HG02852 (cell line): ENCODE data around the gene PPP1R1B.
"Not testable (repeated sequence)": the region's sequence is repeated elsewhere in the genome, so short reads cannot be mapped to it uniquely, and the experiment has no call there.

Experiments
- ATAC-seq: cut with Tn5 transposase; IDR thresholded peaks from one replicate; pipeline ENCODE4 v1.9.1; 2021; ENCODE audit warnings: mild to moderate bottlenecking, moderate library complexity; ENCODE audit not compliant: unreplicated experiment

PPP1R1B gene

GRCh38 chr17:39626171-39627046 is at the start of gene PPP1R1B:
Gene PPP1R1B (plus strand): TSS chr17:39626952. CDS start chr17:39627393, 441 bp downstream.
- ATAC-seq = no peak

GRCh38 chr17:39578272-39578671 is 48.5 kb upstream of the PPP1R1B start:
- no peak for ATAC-seq

- no peak for ATAC-seq
These were observed 47.3 kb upstream of the PPP1R1B start for GRCh38 chr17:39579318-39580081.

- ATAC-seq = no peak
These were observed 46.7 kb upstream of the PPP1R1B start for GRCh38 chr17:39580082-39580468.

- no peak for ATAC-seq
These were observed 45.5 kb upstream of the PPP1R1B start for GRCh38 chr17:39581071-39581758.

GRCh38 chr17:39581759-39582085 is 45.0 kb upstream of the PPP1R1B start:
- ATAC-seq = no peak

DNA sequence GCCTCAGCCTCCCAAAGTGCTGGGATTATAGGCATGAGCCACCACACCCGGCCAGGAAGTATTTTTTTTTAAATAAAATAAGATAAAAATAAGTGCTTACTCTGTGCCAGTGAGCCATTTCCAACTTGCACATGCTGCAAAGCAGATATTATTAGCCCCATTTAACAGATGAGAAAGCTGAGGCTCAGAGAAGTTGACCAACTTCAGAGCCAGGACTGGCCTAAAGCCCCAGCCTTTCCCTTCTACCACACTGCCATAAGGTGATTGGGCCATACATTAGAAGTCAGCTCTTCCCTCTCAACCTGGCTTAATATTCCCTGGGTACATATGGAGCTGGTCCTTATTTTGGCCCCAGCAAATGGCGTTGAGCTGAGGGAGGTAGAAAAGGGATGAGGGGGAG is 44.1 kb upstream of the PPP1R1B start:
- ATAC-seq = no peak

DNA sequence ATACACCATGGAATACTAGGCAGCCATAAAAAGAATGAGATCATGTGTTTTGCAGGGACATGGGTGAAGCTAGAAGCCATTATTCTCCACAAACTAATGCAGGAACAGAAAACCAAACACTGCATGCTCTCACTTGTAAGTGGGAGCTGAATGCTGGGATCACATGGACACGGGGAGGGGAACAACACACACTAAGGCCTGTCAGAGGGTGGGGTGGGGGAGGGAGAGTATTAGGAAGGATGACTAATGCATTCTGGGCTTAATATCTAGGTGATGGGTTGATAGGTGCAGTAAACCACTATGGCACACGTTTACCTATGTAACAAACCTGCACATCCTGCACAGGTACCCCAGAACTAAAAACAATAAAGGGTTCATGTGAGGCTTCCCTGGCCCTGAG is 36.6 kb upstream of the PPP1R1B start:
- not testable (repeated sequence) for ATAC-seq

- ATAC-seq = no peak
These were observed 34.5 kb upstream of the PPP1R1B start for GRCh38 chr17:39591958-39592954.

GRCh38 chr17:39593371-39593770 is 33.4 kb upstream of the PPP1R1B start:
- no peak for ATAC-seq

GRCh38 chr17:39595294-39595693 is 31.5 kb upstream of the PPP1R1B start:
- no peak for ATAC-seq

- no peak for ATAC-seq
These were observed 30.7 kb upstream of the PPP1R1B start for GRCh38 chr17:39595928-39596510.

DNA sequence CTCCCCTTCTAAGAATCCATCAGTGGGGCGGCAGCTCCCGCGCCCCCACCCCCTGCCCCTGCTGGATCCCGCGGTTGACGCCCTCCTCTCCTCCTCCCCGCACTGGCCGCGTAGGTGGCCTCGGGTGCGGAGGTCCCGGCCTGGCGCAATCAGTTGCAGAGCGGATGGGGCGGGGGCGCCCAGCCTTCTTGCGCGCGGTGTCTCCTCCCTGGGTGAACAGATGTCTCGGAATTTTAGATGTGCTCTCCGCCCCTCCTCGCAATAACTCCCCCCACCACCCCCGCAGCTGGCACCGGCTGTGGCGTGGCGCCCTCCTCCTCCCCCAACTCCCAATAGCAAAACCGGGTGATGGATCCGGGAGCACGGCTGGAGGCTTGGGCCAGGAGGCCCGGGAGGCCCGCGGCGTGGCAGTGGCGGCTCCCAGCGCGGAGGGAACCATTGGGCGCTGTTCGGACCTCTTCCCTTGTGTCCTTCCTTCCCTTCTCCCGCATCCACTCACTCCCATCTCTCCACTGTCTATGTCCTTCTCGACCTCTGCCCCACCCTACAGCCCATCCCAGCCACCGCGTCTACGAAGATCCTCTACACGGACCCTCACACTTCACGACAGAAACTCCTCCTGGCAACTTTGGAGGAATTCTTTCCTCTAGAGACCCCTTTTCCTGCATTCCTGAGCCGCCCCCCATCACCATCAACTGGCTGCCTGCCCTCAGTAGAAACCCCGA is 30.0 kb upstream of the PPP1R1B start:
- ATAC-seq = no peak

DNA sequence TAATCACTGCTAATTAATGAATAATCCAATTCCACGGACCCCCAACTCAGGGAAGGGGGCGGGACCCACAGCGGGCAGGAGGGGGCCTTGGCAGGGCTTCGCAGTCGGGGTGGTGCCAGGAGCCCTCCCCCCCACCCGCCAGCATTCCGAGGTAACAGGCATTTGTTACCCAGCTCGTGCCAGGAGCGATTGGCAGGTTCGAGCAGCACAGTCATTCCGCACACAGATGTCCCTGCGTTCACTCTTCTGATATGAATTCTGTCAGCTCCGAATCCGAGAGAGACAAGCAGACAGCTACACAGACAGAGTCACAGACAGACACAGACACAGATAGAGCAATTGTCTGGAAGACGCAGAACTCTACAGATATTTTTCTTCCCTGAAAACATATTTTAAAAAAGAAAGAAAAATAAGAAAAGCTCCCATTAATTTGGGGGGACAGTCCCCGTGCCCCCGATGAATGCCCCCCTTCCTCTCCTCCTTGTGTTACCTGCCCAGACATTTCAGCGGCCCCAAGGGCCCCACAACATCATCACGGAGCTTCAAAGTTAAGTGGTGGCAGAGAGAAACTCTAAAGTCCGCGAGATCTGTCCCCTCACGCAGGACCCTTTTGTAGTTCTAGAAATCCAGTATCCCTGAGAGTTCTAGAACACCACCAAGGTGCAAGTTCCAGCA is 29.2 kb upstream of the PPP1R1B start:
- ATAC-seq = no peak

DNA sequence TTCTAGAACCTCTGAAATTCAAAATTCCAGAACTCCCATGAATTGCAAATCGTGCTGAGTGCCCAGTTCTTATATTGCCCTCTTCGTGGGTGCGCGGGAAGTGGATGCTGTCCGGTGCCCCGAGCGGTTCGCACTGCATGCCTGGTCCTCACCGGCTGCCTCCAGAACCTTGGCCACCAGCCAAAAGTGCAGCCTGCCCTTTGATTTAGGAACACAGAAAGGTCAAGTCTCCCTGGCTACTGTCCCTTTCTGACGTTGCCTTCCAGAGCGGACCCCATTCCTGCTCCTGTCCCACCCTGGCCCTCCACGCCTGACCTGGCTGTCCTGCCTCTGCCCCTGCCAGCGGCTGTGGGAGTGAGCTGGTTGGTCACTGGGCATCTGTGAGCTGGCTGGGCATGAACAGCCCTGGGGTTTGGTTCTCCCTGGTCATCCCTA is 28.7 kb upstream of the PPP1R1B start:
- no peak for ATAC-seq

DNA sequence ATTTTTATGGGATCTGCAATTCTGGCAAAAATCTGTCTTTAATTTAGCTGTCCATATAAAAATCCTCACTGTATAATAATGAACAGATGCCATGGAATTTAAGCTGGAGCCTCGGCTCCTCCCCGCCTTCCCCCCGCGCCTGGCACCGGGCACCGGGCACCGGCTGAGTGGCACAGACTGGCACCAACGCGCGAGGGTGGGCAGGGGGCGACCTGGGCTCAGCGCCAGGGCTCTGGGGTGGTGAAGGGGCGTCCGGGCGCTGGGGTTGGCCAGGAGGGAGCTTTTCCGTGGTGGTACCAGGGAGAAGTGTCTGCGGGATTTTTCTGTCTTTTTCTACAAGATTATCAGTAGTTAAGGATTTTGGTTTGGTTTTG is 28.1 kb upstream of the PPP1R1B start:
- no peak for ATAC-seq

GRCh38 chr17:39599004-39599664 is 27.6 kb upstream of the PPP1R1B start:
- ATAC-seq = no peak

DNA sequence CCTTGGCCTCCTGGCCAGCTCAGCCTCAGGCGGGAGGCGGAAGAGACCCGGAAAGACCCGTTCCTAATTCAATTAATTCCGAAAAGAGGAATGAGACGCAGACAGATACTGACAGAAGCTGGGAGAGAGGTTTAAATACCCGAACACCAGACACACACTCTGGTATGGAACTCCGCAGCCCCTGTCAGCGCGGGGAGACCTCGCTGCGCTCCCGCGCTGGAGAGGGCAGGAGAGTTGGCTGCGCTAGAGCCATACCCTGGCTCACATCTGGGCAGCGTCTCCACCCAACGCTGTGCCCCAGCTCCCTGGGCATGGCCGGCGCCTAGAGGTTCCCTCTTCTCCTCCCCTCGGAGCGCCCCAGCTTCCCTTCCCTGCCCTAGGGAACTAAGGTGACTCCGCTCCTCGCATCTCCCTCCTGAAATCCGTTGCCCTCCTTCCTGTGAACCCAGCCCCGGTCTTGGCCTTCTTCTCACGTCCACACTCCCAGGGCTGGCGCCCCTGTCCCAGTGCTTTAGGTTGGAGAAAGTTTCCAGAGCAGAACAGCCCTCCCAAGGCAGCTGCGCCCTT is 27.0 kb upstream of the PPP1R1B start:
- ATAC-seq = no peak
